Stimulated activated naive B cell treated with anti-CD40 and anti-IgM and Interleukin-4, amounts not matched to agents 10 μg/mL and 1 μg/mL and 100 μg/mL, for 72 hours (primary cell): ENCODE data around the gene DUXB.

ENCODE experiments used
- ATAC-seq, 2 donors: fragments of 150-1000 bp; cut with Tn5 transposase; replicated peaks; 2 replicates each; pipeline ENCODE4 v1.10.0; 2021; ENCODE audit warnings: moderate library complexity in 1 of 2
- DNase-seq: peaks from one replicate; pipeline ENCODE4 v3.0.0; 2021
- H3K27ac Mint-ChIP-seq: one replicate; pipeline ENCODE4 v1.8.0; 2022; ENCODE audit warnings: mild to moderate bottlenecking, mixed read lengths
- H3K27me3 Mint-ChIP-seq, 2 donors: one replicate each; pipeline ENCODE4 v1.8.0; 2022; ENCODE audit warnings: mixed read lengths in 2 of 2
- H3K36me3 Mint-ChIP-seq, 2 donors: one replicate each; pipeline ENCODE4 v1.8.0; 2022; ENCODE audit warnings: mixed read lengths in 2 of 2, mild to moderate bottlenecking in 1 of 2
- H3K4me1 Mint-ChIP-seq, 2 donors: one replicate each; pipeline ENCODE4 v1.8.0; 2022; ENCODE audit warnings: mixed read lengths in 2 of 2, mild to moderate bottlenecking in 1 of 2
- H3K4me3 Mint-ChIP-seq, 2 donors: one replicate each; pipeline ENCODE4 v1.8.0; 2022; ENCODE audit warnings: mild to moderate bottlenecking in 2 of 2, mixed read lengths in 2 of 2, moderate library complexity in 1 of 2
- H3K9me3 Mint-ChIP-seq, 2 donors: one replicate each; pipeline ENCODE4 v1.8.0; 2022; ENCODE audit warnings: mixed read lengths in 2 of 2, mild to moderate bottlenecking in 1 of 2

Gene DUXB

DNA sequence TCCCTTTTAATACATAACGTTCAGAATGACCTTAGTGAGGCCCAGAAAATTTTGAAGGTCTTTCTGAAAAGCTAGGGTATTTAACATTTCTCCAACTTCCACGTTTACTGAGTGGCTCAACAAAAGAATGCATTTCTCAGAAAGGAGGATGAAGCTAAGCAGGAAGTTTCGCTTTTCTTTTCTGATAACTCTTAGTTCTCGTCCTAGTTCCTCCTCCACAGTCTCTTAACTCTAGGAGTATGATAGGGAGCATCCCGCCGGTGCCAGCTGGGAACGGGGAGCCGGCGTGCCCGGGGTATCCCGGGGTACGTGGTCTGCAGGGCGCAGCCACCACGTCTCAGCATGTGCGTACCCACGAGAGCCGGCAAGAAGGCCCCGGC, 54.2 kb downstream of the DUXB start:
- DNase-seq (no peak), ATAC-seq (peak; percentile 12 to 16)
- Mint-ChIP-seq H3K4me1 (peaks cover 19 to 41% of the 10 kb centered on the region in 2 donors), H3K27ac (peak overlapping the region; percentile 99), H3K36me3 (peaks cover 30 to 42% of the 10 kb centered on the region in 2 donors), H3K9me3 (no peaks in the 10 kb centered on the region), H3K4me3 (peak overlapping the region; percentile 97), H3K27me3 (no peaks in the 10 kb centered on the region)

- ATAC-seq (no peak), DNase-seq (no peak)
- H3K27ac Mint-ChIP-seq = peak overlapping the region; percentile 11
- H3K27me3 Mint-ChIP-seq = no peaks in the 10 kb centered on the region
- H3K4me1 Mint-ChIP-seq = peaks cover 12 to 22% of the 10 kb centered on the region in 2 donors
- H3K4me3 Mint-ChIP-seq = peak overlapping the region; percentile 17 to 71
- peaks cover 37 to 48% of the 10 kb centered on the region in 2 donors for H3K36me3 Mint-ChIP-seq
- no peaks in the 10 kb centered on the region for H3K9me3 Mint-ChIP-seq
Observed at GRCh38 chr16:75644240-75645012, 56.8 kb downstream of the DUXB start.
